Fibroblast of upper back skin (primary cell): ENCODE measurements around the gene FGFR1OP2.
A peak's percentile ranks its signal among the peaks of the same experiment; 100 is the strongest.

Experiments
- DNase-seq: peaks from one replicate; pipeline ENCODE4 v3.0.0-alpha.2; 2013

FGFR1OP2 gene

DNA sequence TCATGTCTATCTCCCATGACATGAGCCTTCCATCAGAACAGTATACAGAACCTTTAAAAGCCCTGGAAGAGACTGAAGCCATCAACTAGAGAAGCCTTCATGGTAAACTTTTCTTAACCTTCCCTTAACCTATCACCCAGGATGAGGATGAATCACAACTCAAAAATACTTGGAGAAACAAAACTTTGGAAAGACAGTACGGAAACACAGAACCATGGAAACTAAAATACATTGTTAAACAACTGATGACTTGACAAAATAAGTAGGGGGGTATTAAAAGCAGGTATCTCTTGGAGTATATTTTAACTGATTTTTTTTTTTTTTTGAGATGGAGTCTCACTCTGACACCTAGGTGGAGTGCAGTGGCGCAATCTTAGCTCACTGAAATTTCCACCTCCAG lies 67.2 kb downstream of the FGFR1OP2 start:
- no peak for DNase-seq

GRCh38 chr12:27006797-27007467 lies 68.7 kb downstream of the FGFR1OP2 start:
- no peak for DNase-seq

GRCh38 chr12:27008081-27008480 lies 69.8 kb downstream of the FGFR1OP2 start:
- no peak for DNase-seq

- no peak for DNase-seq
Observed at GRCh38 chr12:27009881-27010301, 71.6 kb downstream of the FGFR1OP2 start.

DNA sequence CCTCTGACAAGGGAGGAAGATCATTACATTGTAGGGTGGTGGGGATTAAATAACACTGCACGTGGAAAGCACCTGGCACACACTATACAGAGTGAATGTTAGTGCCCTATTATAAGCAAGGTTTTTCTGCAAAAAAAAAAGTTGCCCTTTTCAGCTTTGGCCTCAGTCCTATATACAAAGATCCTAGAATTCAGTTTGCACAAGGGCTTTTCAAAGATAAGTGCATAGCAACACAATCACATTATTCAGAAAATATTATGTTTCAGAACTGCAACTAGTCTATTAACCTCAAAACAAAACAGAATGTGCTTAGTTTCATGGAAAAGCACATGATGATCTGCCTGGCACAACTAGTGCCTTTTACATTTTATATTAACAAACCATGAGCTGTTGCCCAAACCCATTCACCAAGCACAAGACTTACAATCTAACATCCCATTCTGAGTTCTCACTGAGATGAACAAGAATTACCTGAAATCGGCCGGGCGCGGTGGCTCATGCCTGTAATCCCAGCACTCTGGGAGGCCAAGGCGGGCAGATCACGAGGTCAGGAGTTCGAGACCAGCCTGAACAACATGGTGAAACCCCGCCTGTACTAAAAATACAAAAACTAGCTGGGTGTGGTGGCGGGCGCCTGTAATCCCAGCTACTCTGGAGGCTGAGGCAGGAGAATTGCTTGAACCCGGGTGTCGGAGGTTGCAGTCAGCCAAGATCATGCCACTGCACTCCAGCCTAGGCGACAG lies 74.1 kb downstream of the FGFR1OP2 start:
- DNase-seq = no peak

- DNase-seq = no peak
Observed at GRCh38 chr12:27012982-27013255, 74.6 kb downstream of the FGFR1OP2 start.

GRCh38 chr12:27013611-27014084 lies 75.4 kb downstream of the FGFR1OP2 start:
- DNase-seq = peak; percentile 8

DNA sequence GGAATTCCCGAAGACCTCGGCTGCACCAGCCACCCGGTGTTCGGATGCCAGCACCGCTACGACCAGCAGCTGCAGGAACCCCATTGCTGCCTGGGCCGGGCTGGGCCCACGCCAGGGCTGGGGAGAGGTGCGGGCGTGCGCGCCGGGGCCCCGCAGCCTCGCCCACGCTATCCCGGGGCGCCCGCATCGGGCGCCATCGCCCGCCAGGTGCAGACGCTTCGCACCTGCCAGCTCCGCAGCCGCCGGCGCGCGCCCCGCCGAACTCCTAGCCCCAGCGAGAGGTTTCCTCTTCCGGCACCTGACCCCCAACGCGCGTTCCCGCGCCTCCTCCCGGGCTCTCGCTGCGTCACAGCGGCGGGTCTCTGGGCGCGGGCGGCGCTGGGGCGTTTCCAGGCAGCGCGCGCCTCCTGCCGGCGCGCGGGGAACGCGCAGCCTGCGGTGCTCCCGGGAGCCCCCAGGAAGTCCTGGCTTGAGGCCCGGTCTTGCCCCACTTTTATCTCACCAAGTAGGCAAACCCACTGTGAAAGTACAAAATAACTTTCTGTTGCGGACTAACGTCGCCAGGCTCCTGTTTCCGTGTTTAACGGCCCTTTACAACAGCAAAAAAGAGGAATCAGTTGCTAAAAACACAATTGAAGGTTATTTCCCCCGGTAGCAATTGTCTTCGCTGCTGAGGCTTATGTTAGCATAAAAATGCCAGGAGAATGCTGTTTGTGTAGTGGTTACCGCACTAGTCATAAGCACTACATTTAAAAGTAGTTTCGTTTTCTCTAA lies 76.0 kb downstream of the FGFR1OP2 start, which contains the start of gene TM7SF3:
TM7SF3 (minus strand) TSS at position 300 of the 774 bp plus-strand sequence; CDS start at position 84, 216 bp downstream.
- DNase-seq = peak; percentile 84

DNA sequence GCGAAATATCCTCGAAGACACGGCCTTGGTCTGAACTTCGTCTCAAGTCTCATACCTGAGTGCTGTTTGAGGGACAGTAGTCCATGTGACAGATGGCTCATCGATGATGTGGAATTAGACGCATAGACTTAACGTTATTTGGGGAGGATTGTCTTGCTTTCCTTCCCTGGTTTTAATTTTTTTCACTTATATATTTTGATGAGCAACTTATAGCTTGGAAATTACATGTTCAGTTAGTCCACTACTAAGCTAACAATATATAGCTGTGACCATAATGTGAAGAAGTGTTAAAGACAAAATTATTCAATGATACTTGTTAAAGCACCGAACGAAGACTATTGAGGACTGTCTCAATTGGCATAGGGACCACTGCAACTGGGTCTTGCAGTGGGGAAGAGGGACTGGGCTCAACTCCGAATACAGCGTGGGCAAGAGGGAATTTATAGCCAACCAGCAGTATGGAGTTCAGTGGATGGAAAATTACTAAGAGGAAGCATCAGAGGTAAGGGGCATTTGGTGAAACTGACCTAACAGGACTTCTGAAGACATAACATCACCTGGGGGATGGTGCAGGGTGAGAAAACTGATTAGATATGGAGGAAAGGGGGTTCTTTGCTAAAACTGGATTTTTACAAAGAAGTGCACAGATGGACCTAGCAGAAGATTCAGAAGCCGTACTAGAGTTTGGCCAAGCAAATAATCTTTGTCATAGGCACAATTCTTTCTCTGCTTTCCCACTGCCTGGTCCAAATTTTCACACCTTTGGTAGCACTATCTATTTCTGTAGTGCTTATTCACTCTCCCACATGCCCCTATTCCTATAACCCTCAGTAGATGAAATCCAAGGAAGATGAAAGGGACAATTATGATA lies 76.8 kb downstream of the FGFR1OP2 start:
- DNase-seq = no peak

- DNase-seq = peak; percentile 35
Observed at GRCh38 chr12:27015730-27016076, 77.4 kb downstream of the FGFR1OP2 start.
